ENCODE measurements around the gene ZFP36L2.

ZFP36L2 gene

DNA sequence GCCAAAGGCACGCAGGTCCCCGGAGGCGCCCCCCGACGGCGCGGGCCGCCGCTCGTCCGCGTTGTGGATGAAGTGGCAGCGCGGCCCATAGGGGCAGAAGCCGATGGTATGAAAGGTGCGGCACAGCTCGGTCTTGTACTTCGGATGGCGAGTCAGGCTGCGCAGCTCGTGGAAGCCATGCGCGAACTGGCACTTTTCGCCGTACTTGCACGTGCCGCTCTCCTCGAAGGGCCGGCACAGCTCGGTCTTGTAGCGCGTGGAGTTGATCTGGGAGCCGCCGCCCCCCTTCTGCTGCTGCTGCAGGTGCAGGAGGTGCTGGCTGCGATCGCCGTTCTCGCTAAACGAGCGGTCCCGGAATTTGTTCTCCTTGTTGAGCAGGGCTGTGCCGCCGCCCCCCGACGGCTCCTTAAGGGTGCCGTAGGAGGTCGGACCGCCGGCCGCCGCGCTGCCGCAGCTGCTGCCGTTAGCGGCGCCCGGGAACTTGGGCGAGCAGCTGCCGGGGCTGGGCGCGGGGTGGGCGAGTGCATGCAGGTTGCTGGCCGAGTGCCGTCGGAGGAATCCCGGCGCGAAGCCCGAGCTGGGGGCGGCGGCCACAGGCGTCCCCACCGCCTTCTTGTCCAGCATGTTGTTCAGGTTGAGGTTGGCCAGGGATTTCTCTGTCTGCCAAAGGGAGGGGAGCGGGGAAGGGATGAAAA, 1.2 kb downstream of the ZFP36L2 start:
- intact Hi-C loops (cut with DNase I) = no loop called here
- DNase-seq = peak in 3 of 10 donors; percentile 53 to 91 (median 84)

DNA sequence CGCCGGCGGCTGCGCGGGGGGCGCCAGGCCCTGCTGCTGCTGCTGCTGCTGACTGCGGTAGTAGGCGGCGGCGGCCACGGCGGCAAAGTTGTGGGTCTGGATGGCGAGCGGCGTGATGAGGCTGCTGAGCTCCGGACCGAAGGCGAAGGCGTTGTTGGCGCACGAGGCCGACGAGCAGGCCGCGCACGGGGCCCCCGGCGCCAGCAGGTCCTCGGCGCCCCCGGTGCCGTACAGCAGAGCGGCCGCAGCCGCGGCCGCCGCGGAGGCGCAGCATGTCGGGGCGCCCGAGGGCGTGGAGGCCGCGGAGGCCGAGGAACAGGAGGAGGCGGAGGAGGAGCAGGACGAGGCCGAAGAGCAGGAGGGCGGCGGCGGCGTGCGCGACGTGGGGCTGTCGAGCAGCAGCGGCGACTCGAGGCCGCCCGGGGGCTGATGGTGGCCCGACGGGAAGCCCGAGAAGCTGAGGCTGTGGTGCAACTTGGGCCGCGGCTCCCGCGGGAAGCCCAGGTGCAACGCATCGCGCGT, 1.8 kb downstream of the ZFP36L2 start:
- intact Hi-C loops (cut with DNase I) = loop anchor here (1.0 kb wide), 1 partner anchor 124 kb away; no protein-coding TSS in a partner anchor
- peak in 4 of 10 donors; percentile 29 to 83 (median 62) for DNase-seq

DNA sequence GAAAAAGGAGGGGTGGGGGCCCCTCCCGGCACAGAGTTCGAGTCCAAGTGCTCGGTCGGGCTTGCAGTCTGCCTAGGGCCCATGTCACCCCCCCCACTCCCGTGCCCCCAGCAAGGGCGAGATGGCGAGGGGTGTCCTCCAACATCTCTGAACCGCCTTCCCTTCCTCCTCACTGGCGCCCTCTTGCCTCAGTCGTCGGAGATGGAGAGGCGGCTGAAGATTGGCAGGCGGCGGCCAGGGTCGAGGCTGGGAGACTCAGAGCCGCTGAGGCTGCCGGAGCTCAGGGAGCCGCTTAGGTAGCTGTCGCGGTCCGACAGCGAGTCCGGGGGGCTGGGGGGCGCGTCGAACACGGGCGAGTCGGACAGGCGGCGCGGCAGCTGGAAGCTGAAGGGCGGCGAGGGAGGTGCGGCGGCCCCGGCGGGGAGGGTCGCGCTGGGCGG, 2.3 kb downstream of the ZFP36L2 start:
- intact Hi-C loops (cut with DNase I) = loop anchor here (1.0 kb wide), 1 partner anchor 124 kb away; no protein-coding TSS in a partner anchor
- peak; percentile 33 to 94 (median 57) for DNase-seq

DNA sequence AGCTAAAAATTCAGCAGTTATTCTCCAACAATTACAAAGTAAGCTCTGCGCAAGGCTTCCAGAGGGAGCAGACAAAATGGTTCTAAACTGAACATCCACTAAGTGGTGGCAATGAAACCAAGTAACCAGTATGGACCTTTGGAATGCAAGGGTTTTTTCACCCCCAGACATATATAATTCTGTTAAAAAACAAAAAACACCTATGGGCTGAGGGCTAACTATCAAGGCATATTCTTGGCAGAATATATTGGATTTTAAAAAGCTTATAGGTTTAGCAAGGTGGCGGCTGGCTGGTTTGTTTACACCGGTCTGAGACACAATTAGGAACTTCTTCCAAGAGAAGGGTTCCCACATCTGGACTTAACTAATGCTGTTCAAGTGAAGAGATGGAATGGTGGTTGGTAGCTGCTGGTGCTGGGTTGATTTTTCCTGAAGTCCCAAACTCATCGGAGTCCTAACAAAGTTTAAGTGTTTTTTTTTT, 2.8 kb downstream of the ZFP36L2 start:
- intact Hi-C loops (cut with DNase I) = loop anchor here (1.0 kb wide), 1 partner anchor 123 kb away; no protein-coding TSS in a partner anchor

DNA sequence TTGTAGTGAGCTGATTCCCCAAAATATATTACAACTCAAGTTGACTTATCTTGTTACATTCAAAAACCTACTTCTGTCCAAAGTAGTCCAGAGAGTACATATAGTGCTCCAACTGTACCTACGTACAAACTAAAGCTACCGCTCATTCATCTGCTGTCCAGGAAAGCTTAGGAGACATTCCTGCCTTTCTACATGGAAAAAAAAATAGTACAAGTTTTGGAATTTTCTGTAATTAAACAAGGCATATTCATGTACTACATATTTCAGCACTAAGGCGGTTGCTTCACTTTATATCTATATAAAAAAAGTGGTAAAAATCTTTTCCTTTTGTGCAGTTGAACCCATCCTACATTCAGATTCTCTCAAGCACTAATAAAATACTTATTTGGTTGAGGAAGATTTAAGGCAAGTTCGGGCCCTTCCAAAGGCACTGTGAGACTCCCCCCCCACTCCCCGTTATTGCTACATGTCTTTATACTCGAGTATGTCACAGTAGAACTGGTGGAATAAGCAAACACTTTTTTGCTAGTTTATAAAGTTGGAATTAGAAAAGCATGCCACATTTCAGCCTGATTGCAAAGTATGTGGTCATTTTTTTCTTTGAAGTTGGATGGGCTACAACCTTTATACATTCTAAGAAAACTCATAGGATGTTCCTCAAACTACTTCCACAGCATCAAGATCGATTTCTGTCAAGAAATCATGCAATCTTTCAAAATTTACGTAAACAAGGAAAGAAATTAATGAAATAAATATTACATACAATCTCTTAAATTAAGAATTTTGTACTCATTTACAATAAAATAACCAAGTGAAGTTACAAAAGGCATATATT, 3.7 kb downstream of the ZFP36L2 start:
- intact Hi-C loops (cut with DNase I) = no loop called here
- peak in 1 of 10 donors; percentile 6 for DNase-seq

More for the DNA sequence above, 2.8 kb downstream of the ZFP36L2 start:
- peak in 3 of 10 donors; percentile 8 to 31 (median 20) for DNase-seq

DNA sequence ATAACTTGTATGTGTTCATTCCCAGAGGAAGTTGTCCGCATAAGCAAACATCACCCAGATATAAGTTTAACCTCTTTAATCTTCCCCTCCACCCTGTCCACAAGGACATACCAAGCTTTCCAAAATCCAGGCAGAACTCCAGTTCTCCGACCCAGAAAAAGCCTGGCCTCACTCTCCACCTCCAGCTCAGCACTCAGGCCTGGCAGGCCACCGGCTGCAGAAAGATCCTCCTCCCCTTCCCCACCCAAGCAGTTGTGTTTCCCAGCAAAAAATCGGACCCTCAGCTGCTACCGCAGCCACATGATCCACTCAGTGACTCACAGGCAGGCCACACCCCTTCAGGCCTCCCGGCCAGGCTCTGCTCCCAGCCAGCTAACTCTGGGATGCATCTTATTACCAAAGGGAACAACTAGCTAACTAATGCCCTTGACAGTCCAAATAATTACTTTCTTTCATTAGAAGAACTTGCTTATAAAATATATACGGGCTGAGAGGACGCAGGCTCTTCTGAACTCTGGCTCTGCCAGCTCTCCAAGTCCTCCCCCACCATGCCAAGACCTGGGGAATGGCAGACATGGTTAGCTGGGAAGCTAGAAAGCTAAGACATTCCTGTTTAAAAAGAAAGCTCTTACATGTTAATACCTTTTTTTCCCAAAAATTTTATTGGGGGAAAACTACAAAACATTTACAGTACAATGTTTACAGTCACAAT, 4.5 kb downstream of the ZFP36L2 start:
- DNase-seq = peak; percentile 75 to 98 (median 86)
- intact Hi-C loops (cut with DNase I) = no loop called here

DNA sequence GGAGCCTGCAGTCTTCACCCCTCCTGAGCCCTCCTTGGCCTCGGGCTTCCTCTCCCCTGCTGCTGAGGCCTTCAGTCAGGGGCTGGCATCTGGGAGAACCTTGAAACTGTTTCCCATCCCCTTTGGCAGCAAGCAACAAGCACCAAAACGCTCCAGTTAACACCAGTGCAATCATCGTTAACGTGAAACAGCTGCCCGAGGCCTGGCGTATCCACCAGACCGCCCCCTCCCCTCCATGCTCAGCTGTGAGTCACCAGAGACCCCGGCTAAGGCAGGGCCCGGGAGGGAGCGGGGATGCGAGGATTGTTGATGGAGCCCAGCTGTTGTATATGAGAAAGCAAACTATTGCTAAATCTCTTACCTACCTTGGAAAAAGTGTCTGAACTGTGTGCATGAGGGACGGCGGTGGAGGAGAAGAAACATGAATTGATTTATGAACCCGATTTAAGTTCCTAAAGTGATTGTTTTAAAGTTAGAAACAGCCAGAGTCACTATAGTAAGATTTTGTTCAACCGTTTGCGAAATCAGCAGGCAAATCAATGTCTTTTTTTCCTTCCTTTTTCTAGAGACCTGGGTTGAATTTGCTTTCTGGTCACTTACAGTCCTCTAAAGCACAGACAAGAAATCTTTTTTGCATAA, 5.2 kb downstream of the ZFP36L2 start:
- DNase-seq = peak in 4 of 10 donors; percentile 28 to 84 (median 64)
- intact Hi-C loops (cut with DNase I) = no loop called here

DNA sequence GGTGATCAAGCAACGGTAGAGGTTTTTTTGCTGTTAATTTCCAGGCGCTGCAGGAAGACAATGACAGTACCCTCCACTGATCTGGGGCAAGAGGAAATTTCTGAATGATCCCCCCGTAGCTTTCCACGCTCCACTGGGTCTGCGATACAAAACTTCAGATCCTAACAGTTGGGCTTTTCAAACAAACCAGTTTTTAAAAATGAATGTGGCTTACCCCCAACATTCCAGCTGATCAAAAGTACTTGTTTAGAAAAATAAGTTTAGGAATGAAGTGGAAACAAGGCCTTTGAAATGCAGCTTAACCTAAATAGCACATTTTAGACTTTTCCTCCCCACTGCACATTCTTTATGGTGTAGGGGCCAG, 5.7 kb downstream of the ZFP36L2 start:
- intact Hi-C loops (cut with DNase I) = no loop called here
- peak in 2 of 10 donors; percentile 1 to 16 for DNase-seq

DNA sequence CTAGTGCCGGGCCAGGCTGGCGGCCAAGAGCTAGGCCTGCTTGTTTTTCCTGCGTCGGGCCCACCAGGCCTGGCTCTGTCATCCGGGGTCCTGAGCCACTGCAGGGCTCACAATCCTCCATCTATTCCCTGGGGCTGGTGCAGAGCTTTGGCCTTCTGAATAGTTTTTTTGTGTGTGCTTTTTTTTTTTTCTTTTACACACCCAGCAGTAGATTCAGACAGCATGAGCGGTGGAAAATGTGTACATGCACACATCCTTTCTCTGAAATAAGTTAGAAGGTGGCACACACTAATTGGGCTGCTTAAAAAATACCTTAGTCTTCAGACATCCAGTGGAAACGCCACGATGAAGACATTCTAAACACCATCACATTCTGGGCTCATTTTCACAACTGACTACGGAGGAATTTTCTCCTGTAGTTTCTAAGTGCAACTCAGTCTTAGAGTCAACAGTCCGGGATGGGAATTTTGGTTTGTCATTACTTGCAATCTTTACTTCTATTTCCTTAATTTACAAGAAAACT, 6.1 kb downstream of the ZFP36L2 start:
- peak in 1 of 10 donors; percentile 82 for DNase-seq
- intact Hi-C loops (cut with DNase I) = no loop called here

DNA sequence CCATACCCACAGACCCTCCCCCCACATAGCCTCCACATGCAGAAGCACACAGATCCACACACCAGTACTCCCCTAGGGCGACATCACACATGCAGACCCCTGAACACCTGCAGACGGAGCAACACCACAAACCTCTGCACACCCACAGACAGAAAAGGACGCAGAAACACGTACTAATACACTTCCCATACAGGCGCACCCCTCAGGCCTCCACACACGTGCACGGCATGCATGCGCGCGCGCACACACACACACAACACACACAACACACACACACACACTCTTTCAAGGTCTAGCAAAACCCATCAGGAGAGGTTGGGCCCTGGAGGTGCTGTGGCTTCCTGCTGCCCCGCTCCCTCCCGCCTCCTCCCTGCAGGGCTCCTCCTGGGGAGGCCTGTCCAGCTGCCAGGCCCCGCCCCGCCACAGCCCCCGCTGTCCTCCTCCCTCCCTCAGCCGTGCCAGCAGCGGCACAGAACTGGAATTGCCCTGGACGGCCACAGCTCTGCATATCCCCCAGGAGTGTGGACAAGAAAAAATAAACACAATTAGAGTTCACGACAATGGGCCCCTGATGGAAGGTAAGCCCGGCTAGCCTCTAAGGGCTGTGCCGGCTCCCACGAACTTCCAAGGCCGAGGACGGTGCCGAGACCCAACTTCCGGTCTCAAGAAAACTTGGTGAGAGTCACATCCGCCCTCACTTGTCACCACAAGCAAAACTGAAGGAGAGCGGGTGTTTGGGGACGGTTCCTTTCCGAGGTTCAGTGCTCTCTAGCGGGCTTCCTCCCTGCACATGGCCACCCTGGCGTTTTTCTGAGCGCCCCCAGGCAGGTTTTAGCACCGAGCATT, 6.8 kb downstream of the ZFP36L2 start:
- intact Hi-C loops (cut with DNase I) = loop anchor here (10.0 kb wide), 1 partner anchor 55 kb away; no protein-coding TSS in a partner anchor
- peak; percentile 49 to 95 (median 68) for DNase-seq

DNA sequence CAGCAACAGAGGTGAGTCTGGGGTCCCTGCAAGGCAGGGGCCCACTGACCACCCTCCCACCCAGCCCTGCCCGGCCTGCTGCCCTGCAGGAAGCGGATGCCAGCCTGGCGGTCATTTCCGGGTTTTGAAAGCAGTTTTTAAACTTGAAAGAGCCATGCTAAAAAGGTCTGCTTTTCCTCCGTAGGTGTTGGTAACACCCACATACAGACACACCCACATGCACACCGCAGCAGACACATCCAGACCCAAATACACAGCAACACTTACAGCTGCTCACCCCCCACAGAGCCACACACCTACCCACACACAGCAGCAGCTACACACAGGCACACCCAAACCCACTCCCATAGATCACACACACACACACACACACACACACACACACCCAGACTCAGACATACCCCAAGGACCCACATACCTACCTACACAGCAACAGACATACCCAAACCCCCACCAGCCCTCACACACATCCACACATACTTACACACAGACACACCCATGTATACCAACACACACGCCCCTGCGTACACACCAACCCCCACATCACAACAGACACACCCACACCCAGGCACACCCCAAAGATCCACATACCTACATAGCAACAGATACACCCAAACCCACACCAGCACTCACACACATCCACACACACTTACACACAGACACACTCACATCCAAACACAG, 7.6 kb downstream of the ZFP36L2 start:
- DNase-seq = peak in 3 of 10 donors; percentile 41 to 63 (median 48)
- intact Hi-C loops (cut with DNase I) = loop anchor here (10.0 kb wide), 1 partner anchor 54 kb away; no protein-coding TSS in a partner anchor

DNA sequence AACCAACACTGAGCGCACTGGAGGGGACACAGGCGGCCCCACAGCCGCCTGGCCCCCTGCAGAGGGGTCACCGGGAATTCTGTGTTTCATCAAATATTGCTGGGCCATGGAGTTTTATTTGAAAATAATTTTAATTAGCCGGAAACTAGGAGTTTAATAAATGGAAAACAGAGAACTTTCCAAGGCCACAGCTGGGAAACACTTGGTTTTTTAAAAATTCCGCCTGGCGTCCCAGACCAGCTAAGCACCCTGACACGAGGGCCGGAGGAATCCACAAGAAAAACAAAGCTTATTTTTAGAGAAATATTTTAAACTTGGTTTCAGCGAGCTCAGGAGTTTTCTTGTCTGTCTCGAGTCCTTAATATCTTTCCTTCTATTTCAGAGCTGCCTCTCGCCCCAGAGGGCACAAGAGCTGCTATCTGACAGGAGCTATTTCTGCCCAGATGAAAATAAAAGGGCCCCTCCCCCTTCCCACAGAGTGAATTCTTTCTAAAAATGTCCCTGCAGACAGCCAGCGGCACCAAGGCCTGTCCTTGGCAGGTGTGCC, 8.2 kb downstream of the ZFP36L2 start:
- intact Hi-C loops (cut with DNase I) = loop anchor here (10.0 kb wide), 1 partner anchor 53 kb away; no protein-coding TSS in a partner anchor
- peak in 1 of 10 donors; percentile 5 for DNase-seq

DNA sequence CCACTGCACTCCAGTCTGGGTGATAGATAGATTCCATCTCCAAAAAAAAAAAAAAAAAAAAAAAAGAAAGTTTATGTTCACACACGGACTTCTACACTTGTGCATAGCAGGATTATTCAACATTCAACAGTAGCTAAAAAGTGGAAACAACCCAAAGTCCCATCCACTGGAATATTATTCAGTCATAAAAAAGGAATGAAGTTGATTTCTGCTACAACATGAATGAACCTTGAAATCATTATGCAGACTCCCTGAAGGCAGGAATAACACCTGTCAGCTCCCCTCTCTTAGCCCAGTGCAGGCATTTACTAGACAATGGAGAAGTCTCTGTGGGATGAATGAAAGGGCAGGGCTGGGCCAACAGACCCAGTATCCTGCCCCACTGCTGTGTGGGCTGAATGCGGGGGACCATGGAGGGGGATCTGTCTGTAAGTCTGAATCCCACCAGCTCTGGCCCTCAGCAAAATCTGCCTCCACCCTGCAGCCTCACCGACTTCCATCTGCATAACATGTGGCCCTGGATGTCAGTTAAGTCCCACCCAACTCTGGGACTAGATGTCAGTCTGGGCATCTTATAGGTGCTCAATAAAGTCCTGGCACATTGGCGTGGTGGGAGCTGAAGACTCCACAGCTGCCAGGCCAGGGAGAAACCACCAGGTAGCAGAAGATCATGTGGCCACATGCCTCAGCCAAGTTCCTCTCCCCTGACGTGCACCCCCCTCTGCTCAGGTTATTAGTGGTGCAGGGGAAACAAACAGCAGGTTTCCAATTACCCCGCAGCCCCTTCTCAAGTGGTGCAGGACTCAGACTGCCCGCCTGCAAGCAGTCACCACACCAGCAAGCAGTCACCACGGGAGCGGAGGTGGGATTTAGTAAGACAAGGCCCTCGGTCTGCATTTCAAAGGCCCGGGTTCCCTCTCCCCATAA, 8.9 kb downstream of the ZFP36L2 start:
- intact Hi-C loops (cut with DNase I) = loop anchor here (10.0 kb wide), 1 partner anchor 53 kb away; no protein-coding TSS in a partner anchor
- peak in 3 of 10 donors; percentile 46 to 78 (median 70) for DNase-seq

DNA sequence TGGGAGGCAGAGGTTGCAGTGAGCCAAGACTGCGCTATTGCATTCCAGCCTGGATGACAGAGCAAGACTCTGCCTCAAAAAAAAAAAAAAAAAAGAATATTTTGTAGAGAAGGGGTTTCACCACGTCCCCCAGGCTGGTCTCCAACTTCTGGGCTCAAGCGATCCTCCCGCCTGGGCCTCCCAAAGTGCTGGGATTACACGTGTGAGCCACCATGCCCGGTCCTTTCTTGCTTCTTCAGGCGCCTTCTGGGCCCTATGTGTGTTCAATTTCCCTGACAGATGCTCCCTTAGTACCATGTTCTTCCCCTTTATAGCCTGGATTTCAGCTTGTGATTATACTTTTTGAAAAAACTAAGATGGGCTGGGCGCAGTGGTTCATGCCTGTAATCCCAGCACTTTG, 9.8 kb downstream of the ZFP36L2 start:
- peak in 3 of 10 donors; percentile 34 to 55 (median 35) for DNase-seq
- intact Hi-C loops (cut with DNase I) = loop anchor here (10.0 kb wide), 1 partner anchor 52 kb away; no protein-coding TSS in a partner anchor

DNA sequence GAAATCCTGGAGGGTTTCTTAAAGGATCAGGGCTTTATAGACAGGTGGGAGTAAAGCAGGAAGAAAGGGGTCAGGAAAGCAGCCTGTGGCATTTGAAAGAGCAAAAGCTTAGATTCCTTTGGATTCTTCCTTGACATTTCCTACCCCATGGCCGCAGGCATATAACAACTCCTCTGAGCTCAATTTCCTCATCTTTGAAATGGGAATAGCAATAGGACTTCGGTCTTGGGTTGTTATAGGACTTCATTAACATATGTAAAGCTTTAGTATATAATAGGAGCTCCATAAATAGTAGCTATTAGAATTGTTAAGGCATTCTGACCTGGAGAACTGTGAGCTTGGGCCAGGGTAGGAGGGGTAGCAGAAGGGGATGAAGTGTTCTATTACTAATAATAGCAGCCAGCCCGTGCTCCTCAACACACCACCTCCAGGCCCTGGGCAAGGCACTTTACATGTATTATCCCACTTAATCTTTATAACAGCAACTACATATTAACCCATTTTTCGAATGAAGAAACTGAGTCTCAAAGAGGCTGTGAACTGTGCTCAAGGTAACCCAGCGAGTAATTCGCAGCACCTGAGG, 10.6 kb downstream of the ZFP36L2 start:
- peak in 1 of 10 donors; percentile 5 for DNase-seq
- intact Hi-C loops (cut with DNase I) = loop anchor here (10.0 kb wide), 1 partner anchor 51 kb away; no protein-coding TSS in a partner anchor

DNA sequence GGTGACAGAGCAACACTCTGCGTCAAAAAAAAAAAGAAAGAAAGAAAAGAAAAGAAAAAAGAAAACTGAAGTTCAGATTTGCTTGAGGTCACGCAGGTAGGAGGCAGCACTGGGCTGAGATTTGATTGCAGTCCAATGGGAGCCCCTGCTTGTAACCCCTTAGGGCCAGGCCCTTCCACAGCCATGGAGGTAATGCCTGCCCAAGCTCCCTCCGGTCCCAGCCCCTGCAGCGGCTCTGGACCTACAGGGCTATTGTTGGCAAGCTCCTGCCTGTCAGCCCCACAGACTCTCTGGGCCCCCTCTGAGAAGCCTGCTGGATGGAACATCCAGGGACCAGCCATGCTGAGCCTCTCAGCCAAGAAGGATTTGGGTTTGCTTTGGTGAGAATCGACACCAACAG, 12.2 kb downstream of the ZFP36L2 start:
- DNase-seq = peak in 3 of 10 donors; percentile 49 to 75 (median 57)
- intact Hi-C loops (cut with DNase I) = loop anchor here (10.0 kb wide), 1 partner anchor 49 kb away; no protein-coding TSS in a partner anchor
